ENCODE measurements around the gene NPAS2. TPM values are rescaled to one million over a fixed set of nuclear protein-coding genes. Genes with fewer than 3 reads are reported as not detected.
A peak's percentile ranks its signal among the peaks of the same experiment; 100 is the strongest.

Gene NPAS2
- total and polyA plus RNA-seq, 2 donors (not counting 3 experiments of a cell fraction or from before 2014, with no cell fraction given): 29.0 to 53.9 TPM

DNA sequence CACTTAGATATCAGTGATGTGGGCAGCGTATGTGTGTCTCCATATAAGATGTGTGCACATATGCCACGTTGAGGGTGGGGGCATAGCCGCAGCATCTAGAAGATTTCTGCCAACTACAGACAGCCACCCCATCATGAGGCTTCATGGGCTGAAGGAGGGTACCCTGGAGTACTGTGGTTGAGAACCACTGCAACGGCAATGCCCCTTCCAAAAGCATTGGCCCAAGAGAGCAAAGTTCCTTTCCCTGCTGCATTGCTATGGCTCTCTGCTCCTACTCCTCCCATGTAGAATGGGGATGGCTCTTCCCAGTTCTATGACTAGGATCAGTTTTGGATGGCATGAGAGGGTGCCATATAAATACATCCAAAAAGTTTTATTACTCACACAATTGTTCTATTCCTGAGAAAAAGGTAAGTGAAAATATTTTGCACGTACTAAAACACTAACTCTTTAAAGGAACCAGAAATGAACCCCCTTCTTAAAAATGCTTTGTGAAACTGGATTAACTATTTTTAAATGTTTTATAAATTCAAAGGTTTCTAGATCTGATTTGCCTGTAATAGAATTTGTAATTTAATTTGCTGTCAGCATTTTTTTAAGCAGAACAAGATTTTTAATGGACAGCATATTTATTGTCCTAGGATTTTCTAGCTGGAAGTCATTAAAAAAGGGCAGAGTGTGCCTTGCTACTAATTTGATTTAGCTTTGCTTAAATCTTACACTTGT, 177.7 kb downstream of the NPAS2 start:
- Histone ChIP-seq H3K4me3 (replicated peaks in 1 of 3; ENCODE audit: insufficient read depth in 1 of 3, low read depth in 1 of 3, low read length in 3 of 3) (no peak overlapping the region), H3K9me1 (replicated peaks; ENCODE audit: control insufficient read depth, extremely low read depth, insufficient read depth, low read length) (no peaks in the 10 kb centered on the region), H3K27me3 (ENCODE audit: control insufficient read depth in 2 of 2, insufficient read depth in 2 of 2, low read length in 2 of 2) (no peaks in the 10 kb centered on the region), H2AFZ (ENCODE audit: low read depth, low read length) (no peak overlapping the region), H3K9ac (replicated peaks; ENCODE audit: extremely low read depth, insufficient read depth, low read length) (no peak overlapping the region), H3K9me3 (replicated peaks; ENCODE audit: control insufficient read depth, insufficient read depth, low read length) (no peaks in the 10 kb centered on the region), H3K4me1 (ENCODE audit: control insufficient read depth, extremely low read depth, insufficient read depth, low read length) (peaks cover 6% of the 10 kb centered on the region), H4K20me1 (replicated peaks; ENCODE audit: control insufficient read depth, extremely low read depth, insufficient read depth, low read length) (no peaks in the 10 kb centered on the region), H3K36me3 (ENCODE audit: control insufficient read depth in 2 of 2, extremely low read depth in 1 of 2, insufficient read depth in 2 of 2, low read length in 2 of 2) (peaks cover 2 to 12% of the 10 kb centered on the region in 2 experiments), H3K4me2 (ENCODE audit: insufficient read depth, low read length) (no peak overlapping the region), H3K27ac (ENCODE audit: insufficient read depth, low read depth, low read length) (no peak overlapping the region), H3K79me2 (ENCODE audit: control insufficient read depth, insufficient read depth, low read length) (peaks cover 6% of the 10 kb centered on the region)
- dilution Hi-C loops (cut with MboI; ENCODE audit: extremely low pct_ligation_motif_present, low sequenced_read_pairs) (no loop called here), intact Hi-C loops (cut with micrococcal nuclease) (no loop called here)
- FAIRE-seq (no peak), DNase-seq (ENCODE audit: low read depth, low spot score) (no peak)
- CTCF ChIA-PET: no interaction called here
- POLR2A ChIA-PET: no interaction called here
- TF ChIP-seq MYC (IDR thresholded peaks at IDR 0.05; ENCODE audit: low read depth, low read length) (no peak), POLR2AphosphoS5 (IDR thresholded peaks at IDR 0.05; ENCODE audit: insufficient read depth, low read depth, low read length) (no peak), EZH2 (IDR thresholded peaks at IDR 0.05; ENCODE audit: borderline replicate concordance, low read depth, low read length, severe bottlenecking) (no peak), GATA2 (IDR thresholded peaks at IDR 0.05; ENCODE audit: insufficient read depth, insufficient read length, low read depth, low read length) (no peak)
- TF ChIP-seq, protein P1, sequence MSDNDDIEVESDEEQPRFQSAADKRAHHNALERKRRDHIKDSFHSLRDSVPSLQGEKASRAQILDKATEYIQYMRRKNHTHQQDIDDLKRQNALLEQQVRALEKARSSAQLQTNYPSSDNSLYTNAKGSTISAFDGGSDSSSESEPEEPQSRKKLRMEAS (IDR thresholded peaks at IDR 0.05; ENCODE audit: insufficient read depth, insufficient read length): no peak
- BruUV-seq (replicated peaks): no TSS peak

DNA sequence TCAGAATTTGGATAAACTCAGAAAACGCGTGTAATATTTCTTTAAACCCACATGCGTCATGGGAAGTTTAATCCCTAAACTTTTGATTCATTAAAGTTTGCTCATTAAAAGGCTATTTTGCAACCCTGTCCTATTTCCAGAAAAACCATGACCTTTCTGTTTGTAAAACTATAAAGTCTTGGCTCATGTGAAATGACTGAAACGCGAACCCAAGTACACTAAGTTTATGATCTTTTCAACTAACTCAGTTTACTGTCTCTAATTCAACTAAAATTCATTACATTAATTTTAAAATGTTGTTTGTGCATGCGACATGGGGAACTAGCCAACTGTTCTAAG, 178.3 kb downstream of the NPAS2 start:
- dilution Hi-C loops (cut with MboI; ENCODE audit: extremely low pct_ligation_motif_present, low sequenced_read_pairs) (no loop called here), intact Hi-C loops (cut with micrococcal nuclease) (no loop called here)
- no peaks in the 10 kb centered on the region for H4K20me1 ChIP-seq (replicated peaks; ENCODE audit: control insufficient read depth, extremely low read depth, insufficient read depth, low read length)
- no peak overlapping the region for H2AFZ ChIP-seq (ENCODE audit: low read depth, low read length)
- no peaks in the 10 kb centered on the region for H3K27me3 ChIP-seq (ENCODE audit: control insufficient read depth in 2 of 2, insufficient read depth in 2 of 2, low read length in 2 of 2)
- peaks cover 11% of the 10 kb centered on the region for H3K79me2 ChIP-seq (ENCODE audit: control insufficient read depth, insufficient read depth, low read length)
- no peaks in the 10 kb centered on the region for H3K9me3 ChIP-seq (replicated peaks; ENCODE audit: control insufficient read depth, insufficient read depth, low read length)
- no TSS peak for BruUV-seq (replicated peaks)
- CTCF ChIA-PET: interaction anchor here (1.5 kb wide), 1 partner anchor 388 kb away, joined by 5 read pairs; no protein-coding TSS in a partner anchor
- H3K27ac ChIP-seq (ENCODE audit: insufficient read depth, low read depth, low read length): no peak overlapping the region
- no peak for TF ChIP-seq EZH2 (IDR thresholded peaks at IDR 0.05; ENCODE audit: borderline replicate concordance, low read depth, low read length, severe bottlenecking)
- TF ChIP-seq FOS (IDR thresholded peaks at IDR 0.05; ENCODE audit: borderline replicate concordance, insufficient read depth, low read length): no peak
- TF ChIP-seq, protein P1 (IDR thresholded peaks at IDR 0.05; ENCODE audit: insufficient read depth, insufficient read length): no peak
- POLR2A ChIA-PET: no interaction called here
- no peak for DNase-seq (ENCODE audit: low read depth, low spot score)
- no peak overlapping the region for H3K9ac ChIP-seq (replicated peaks; ENCODE audit: extremely low read depth, insufficient read depth, low read length)
- peaks cover 6% of the 10 kb centered on the region for H3K4me1 ChIP-seq (ENCODE audit: control insufficient read depth, extremely low read depth, insufficient read depth, low read length)
- no peak overlapping the region for H3K4me2 ChIP-seq (ENCODE audit: insufficient read depth, low read length)
- peak; percentile 18 for FAIRE-seq
- no peak overlapping the region for H3K4me3 ChIP-seq (replicated peaks in 1 of 3; ENCODE audit: insufficient read depth in 1 of 3, low read depth in 1 of 3, low read length in 3 of 3)
- no peaks in the 10 kb centered on the region for H3K9me1 ChIP-seq (replicated peaks; ENCODE audit: control insufficient read depth, extremely low read depth, insufficient read depth, low read length)
- peaks cover 2 to 12% of the 10 kb centered on the region in 2 experiments for H3K36me3 ChIP-seq (ENCODE audit: control insufficient read depth in 2 of 2, extremely low read depth in 1 of 2, insufficient read depth in 2 of 2, low read length in 2 of 2)
